ENCODE results near the gene AJUBA. TPM values are rescaled to one million over a fixed set of nuclear protein-coding genes. Genes with fewer than 3 reads are reported as not detected.

Gene AJUBA
- polyA plus RNA-seq, 1 experiment = 77.0 TPM

- ChIA-PET CTCF (interaction anchor here (0.7 to 1.6 kb wide), 5 partner anchors 30 to 152 kb away, joined by 3 to 8 read pairs (median 5); partner anchors contain the start of gene ACIN1), POLR2A (interaction anchor here (1.0 to 1.4 kb wide), 2 partner anchors 10 to 18 kb away, joined by 4 to 5 read pairs; partner anchors contain the start of gene PSMB5)
- Histone ChIP-seq H3K4me3 (ENCODE audit: low read depth, low read length) (no peak overlapping the region), H3K27me3 (ENCODE audit: control insufficient read depth, insufficient read depth, low read length) (no peaks in the 10 kb centered on the region), H3K27ac (ENCODE audit: low read depth, low read length) (no peak overlapping the region), H3K9me3 (ENCODE audit: control insufficient read depth, insufficient read depth, low read length) (no peaks in the 10 kb centered on the region)
- no peak for DNase-seq (ENCODE audit: low read depth, low spot score)
- TF ChIP-seq CTCF (IDR thresholded peaks at IDR 0.05; ENCODE audit: low read depth, low read length) = no peak
Measured at GRCh38 chr14:23024612-23025075, 42.3 kb upstream of the AJUBA start.

GRCh38 chr14:23023795-23024152 is 41.4 kb upstream of the AJUBA start:
- TF ChIP-seq CTCF (IDR thresholded peaks at IDR 0.05; ENCODE audit: low read depth, low read length) = no peak
- DNase-seq (ENCODE audit: low read depth, low spot score) = no peak
- H3K27me3 ChIP-seq (ENCODE audit: control insufficient read depth, insufficient read depth, low read length) = no peaks in the 10 kb centered on the region
- H3K27ac ChIP-seq (ENCODE audit: low read depth, low read length) = no peak overlapping the region
- ChIA-PET CTCF (interaction anchor here (0.7 to 1.8 kb wide), 6 partner anchors 17 to 151 kb away, joined by 3 to 6 read pairs (median 4); no protein-coding TSS in a partner anchor), POLR2A (interaction anchor here (1.0 to 1.4 kb wide), 2 partner anchors 11 to 17 kb away, joined by 4 to 5 read pairs; partner anchors contain the start of gene PSMB5)
- no peak overlapping the region for H3K4me3 ChIP-seq (ENCODE audit: low read depth, low read length)
- no peaks in the 10 kb centered on the region for H3K9me3 ChIP-seq (ENCODE audit: control insufficient read depth, insufficient read depth, low read length)

GRCh38 chr14:23023022-23023794 is 40.9 kb upstream of the AJUBA start:
- Histone ChIP-seq H3K27ac (ENCODE audit: low read depth, low read length) (no peak overlapping the region), H3K27me3 (ENCODE audit: control insufficient read depth, insufficient read depth, low read length) (no peaks in the 10 kb centered on the region), H3K4me3 (ENCODE audit: low read depth, low read length) (no peak overlapping the region), H3K9me3 (ENCODE audit: control insufficient read depth, insufficient read depth, low read length) (no peaks in the 10 kb centered on the region)
- no peak for TF ChIP-seq CTCF (IDR thresholded peaks at IDR 0.05; ENCODE audit: low read depth, low read length)
- DNase-seq (ENCODE audit: low read depth, low spot score) = no peak
- ChIA-PET POLR2A (interaction anchor here (1.0 kb wide), 1 partner anchor 17 kb away, joined by 5 read pairs; no protein-coding TSS in a partner anchor), CTCF (interaction anchor here (0.7 to 1.8 kb wide), 5 partner anchors 17 to 150 kb away, joined by 3 to 6 read pairs (median 4); no protein-coding TSS in a partner anchor)

- no peak for TF ChIP-seq CTCF (IDR thresholded peaks at IDR 0.05; ENCODE audit: low read depth, low read length)
- Histone ChIP-seq H3K9me3 (ENCODE audit: control insufficient read depth, insufficient read depth, low read length) (no peaks in the 10 kb centered on the region), H3K27ac (ENCODE audit: low read depth, low read length) (no peak overlapping the region), H3K27me3 (ENCODE audit: control insufficient read depth, insufficient read depth, low read length) (no peaks in the 10 kb centered on the region), H3K4me3 (ENCODE audit: low read depth, low read length) (no peak overlapping the region)
- POLR2A ChIA-PET = no interaction called here
- CTCF ChIA-PET = interaction anchor here (0.6 to 1.0 kb wide), 2 partner anchors 35 to 285 kb away, joined by 3 to 4 read pairs; partner anchors contain the start of gene BCL2L2
- no peak for DNase-seq (ENCODE audit: low read depth, low spot score)
Measured at GRCh38 chr14:23021889-23022442, 39.6 kb upstream of the AJUBA start.

All from AG04450 (cell line).